Measurements from ENCODE around the gene TFF1.

Gene TFF1

GRCh38 chr21:42390193-42390592 is 23.9 kb upstream of the TFF1 start:
- H3K36me3 ChIP-seq (ENCODE audit: control insufficient read depth in 2 of 2, insufficient read depth in 2 of 2, low read length in 2 of 2) = no peaks in the 10 kb centered on the region
- H3K9me3 ChIP-seq (ENCODE audit: control insufficient read depth in 2 of 2, low read length in 2 of 2) = no peaks in the 10 kb centered on the region
- no peak overlapping the region for H3K4me3 ChIP-seq (ENCODE audit: low read length in 2 of 2)
- H3K27me3 ChIP-seq (ENCODE audit: control insufficient read depth in 1 of 2, insufficient read depth in 2 of 2, low read length in 2 of 2) = peaks cover 5 to 24% of the 10 kb centered on the region in 2 donors
- no peaks in the 10 kb centered on the region for H3K4me1 ChIP-seq (ENCODE audit: control insufficient read depth, insufficient read depth, low read length)
- H3K9ac ChIP-seq (ENCODE audit: low read length in 2 of 2) = no peak overlapping the region
- H3K27ac ChIP-seq (ENCODE audit: low read length) = no peak overlapping the region

GRCh38 chr21:42389449-42389835 is 23.1 kb upstream of the TFF1 start:
- no peak overlapping the region for H3K27ac ChIP-seq (ENCODE audit: low read length)
- H3K9ac ChIP-seq (ENCODE audit: low read length in 2 of 2) = no peak overlapping the region

GRCh38 chr21:42388740-42389448 is 22.6 kb upstream of the TFF1 start:
- Histone ChIP-seq H3K27me3 (ENCODE audit: control insufficient read depth in 1 of 2, insufficient read depth in 2 of 2, low read length in 2 of 2) (peaks cover 5 to 24% of the 10 kb centered on the region in 2 donors), H3K27ac (ENCODE audit: low read length) (no peak overlapping the region), H3K4me1 (ENCODE audit: control insufficient read depth, insufficient read depth, low read length) (no peaks in the 10 kb centered on the region), H3K9ac (ENCODE audit: low read length in 2 of 2) (no peak overlapping the region), H3K4me3 (ENCODE audit: low read length in 2 of 2) (no peak overlapping the region), H3K36me3 (ENCODE audit: control insufficient read depth in 2 of 2, insufficient read depth in 2 of 2, low read length in 2 of 2) (no peaks in the 10 kb centered on the region), H3K9me3 (ENCODE audit: control insufficient read depth in 2 of 2, low read length in 2 of 2) (no peaks in the 10 kb centered on the region)

More at GRCh38 chr21:42389449-42389835, 23.1 kb upstream of the TFF1 start:
- Histone ChIP-seq H3K36me3 (ENCODE audit: control insufficient read depth in 2 of 2, insufficient read depth in 2 of 2, low read length in 2 of 2) (no peaks in the 10 kb centered on the region), H3K4me3 (ENCODE audit: low read length in 2 of 2) (no peak overlapping the region), H3K27me3 (ENCODE audit: control insufficient read depth in 1 of 2, insufficient read depth in 2 of 2, low read length in 2 of 2) (peaks cover 5 to 24% of the 10 kb centered on the region in 2 donors), H3K4me1 (ENCODE audit: control insufficient read depth, insufficient read depth, low read length) (no peaks in the 10 kb centered on the region), H3K9me3 (ENCODE audit: control insufficient read depth in 2 of 2, low read length in 2 of 2) (no peaks in the 10 kb centered on the region)

- peaks cover 5 to 30% of the 10 kb centered on the region in 2 donors for H3K27me3 ChIP-seq (ENCODE audit: control insufficient read depth in 1 of 2, insufficient read depth in 2 of 2, low read length in 2 of 2)
- H3K9me3 ChIP-seq (ENCODE audit: control insufficient read depth in 2 of 2, low read length in 2 of 2) = no peaks in the 10 kb centered on the region
- no peak overlapping the region for H3K27ac ChIP-seq (ENCODE audit: low read length)
- H3K36me3 ChIP-seq (ENCODE audit: control insufficient read depth in 2 of 2, insufficient read depth in 2 of 2, low read length in 2 of 2) = no peaks in the 10 kb centered on the region
- no peak overlapping the region for H3K9ac ChIP-seq (ENCODE audit: low read length in 2 of 2)
- no peaks in the 10 kb centered on the region for H3K4me1 ChIP-seq (ENCODE audit: control insufficient read depth, insufficient read depth, low read length)
- no peak overlapping the region for H3K4me3 ChIP-seq (ENCODE audit: low read length in 2 of 2)
Observed at GRCh38 chr21:42387843-42388340, 21.6 kb upstream of the TFF1 start.

DNA sequence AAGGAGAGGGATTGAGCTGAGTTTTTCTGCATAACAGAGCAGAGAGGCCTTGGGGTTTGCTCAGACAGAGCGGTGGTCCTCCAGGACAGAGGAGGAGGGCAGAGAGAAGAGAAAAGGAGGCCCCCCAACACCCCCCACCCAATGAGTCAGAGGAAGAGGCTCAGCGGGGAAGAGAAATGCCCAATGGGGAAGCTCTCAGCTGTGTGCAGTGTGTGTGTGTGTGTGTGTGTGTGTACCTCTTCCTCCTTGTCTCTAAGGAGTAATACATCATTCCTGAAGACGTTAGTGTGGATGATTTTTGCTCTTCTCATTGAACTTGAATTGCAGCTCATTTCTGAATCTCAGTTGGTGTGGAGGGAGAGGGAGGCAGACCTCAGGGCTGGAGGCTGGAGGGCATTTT is 20.8 kb upstream of the TFF1 start:
- peaks cover under 1 to 2% of the 10 kb centered on the region in 2 donors for H3K9me3 ChIP-seq (ENCODE audit: control insufficient read depth in 2 of 2, low read length in 2 of 2)
- H3K9ac ChIP-seq (ENCODE audit: low read length in 2 of 2) = no peak overlapping the region
- H3K27ac ChIP-seq (ENCODE audit: low read length) = no peak overlapping the region
- peaks cover 4 to 33% of the 10 kb centered on the region in 2 donors for H3K27me3 ChIP-seq (ENCODE audit: control insufficient read depth in 1 of 2, insufficient read depth in 2 of 2, low read length in 2 of 2)
- H3K4me3 ChIP-seq (ENCODE audit: low read length in 2 of 2) = no peak overlapping the region
- no peaks in the 10 kb centered on the region for H3K36me3 ChIP-seq (ENCODE audit: control insufficient read depth in 2 of 2, insufficient read depth in 2 of 2, low read length in 2 of 2)
- H3K4me1 ChIP-seq (ENCODE audit: control insufficient read depth, insufficient read depth, low read length) = no peaks in the 10 kb centered on the region

DNA sequence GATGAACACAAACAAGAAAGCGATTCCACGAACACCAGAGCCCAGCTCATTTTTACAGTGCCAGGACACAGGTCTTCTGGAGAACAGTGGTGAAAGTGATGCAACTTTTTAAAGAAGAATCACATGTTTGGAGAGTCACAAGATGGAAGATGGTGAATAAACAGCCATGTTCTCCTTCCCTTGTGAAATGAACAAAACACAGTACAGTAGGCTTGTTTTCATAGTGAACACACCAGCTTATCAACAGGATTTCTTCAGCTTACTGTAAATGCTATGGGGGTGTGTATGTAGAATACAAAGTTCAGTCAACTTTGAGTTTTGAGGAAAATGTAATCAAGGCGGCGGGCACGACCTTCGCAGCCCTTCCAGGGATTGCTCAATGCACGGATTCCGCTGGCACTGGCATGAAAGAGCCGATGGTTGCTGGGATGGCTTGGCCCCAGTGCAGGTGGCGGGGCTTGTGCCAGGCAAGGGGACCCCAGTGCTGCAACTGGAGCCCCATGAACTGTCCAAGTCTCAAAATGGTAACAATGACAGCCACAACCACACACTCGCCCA is 19.8 kb upstream of the TFF1 start:
- Histone ChIP-seq H3K4me3 (ENCODE audit: low read length in 2 of 2) (no peak overlapping the region), H3K36me3 (ENCODE audit: control insufficient read depth in 2 of 2, insufficient read depth in 2 of 2, low read length in 2 of 2) (no peaks in the 10 kb centered on the region), H3K9me3 (ENCODE audit: control insufficient read depth in 2 of 2, low read length in 2 of 2) (peaks cover 4 to 11% of the 10 kb centered on the region in 2 donors), H3K27ac (ENCODE audit: low read length) (no peak overlapping the region), H3K27me3 (ENCODE audit: control insufficient read depth in 1 of 2, insufficient read depth in 2 of 2, low read length in 2 of 2) (peaks cover 2 to 27% of the 10 kb centered on the region in 2 donors), H3K9ac (ENCODE audit: low read length in 2 of 2) (no peak overlapping the region), H3K4me1 (ENCODE audit: control insufficient read depth, insufficient read depth, low read length) (no peaks in the 10 kb centered on the region)

DNA sequence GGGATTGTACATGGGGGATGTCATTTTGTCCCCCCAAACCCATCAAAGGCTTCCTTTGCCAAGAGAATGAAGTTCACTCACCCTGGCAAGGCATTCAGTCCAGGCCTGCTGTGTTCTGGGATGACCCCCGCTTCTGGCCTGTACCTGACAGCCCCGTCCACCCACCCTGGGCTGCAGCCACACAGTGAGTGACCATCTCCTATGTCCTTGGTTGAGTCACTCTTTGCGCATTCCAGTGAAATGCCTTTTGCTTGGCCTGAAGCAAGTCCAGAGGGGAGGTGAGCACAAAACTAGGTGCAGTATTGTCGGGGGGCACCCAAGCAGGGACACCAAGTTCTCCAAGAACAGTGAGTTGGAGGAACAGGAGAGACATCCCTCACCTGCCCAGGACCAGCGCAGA is 19.3 kb upstream of the TFF1 start:
- H3K36me3 ChIP-seq (ENCODE audit: control insufficient read depth in 2 of 2, insufficient read depth in 2 of 2, low read length in 2 of 2) = no peaks in the 10 kb centered on the region
- peaks cover 4 to 11% of the 10 kb centered on the region in 2 donors for H3K9me3 ChIP-seq (ENCODE audit: control insufficient read depth in 2 of 2, low read length in 2 of 2)
- no peaks in the 10 kb centered on the region for H3K4me1 ChIP-seq (ENCODE audit: control insufficient read depth, insufficient read depth, low read length)
- peaks cover 2 to 25% of the 10 kb centered on the region in 2 donors for H3K27me3 ChIP-seq (ENCODE audit: control insufficient read depth in 1 of 2, insufficient read depth in 2 of 2, low read length in 2 of 2)
- H3K9ac ChIP-seq (ENCODE audit: low read length in 2 of 2) = no peak overlapping the region
- no peak overlapping the region for H3K4me3 ChIP-seq (ENCODE audit: low read length in 2 of 2)
- H3K27ac ChIP-seq (ENCODE audit: low read length) = no peak overlapping the region

DNA sequence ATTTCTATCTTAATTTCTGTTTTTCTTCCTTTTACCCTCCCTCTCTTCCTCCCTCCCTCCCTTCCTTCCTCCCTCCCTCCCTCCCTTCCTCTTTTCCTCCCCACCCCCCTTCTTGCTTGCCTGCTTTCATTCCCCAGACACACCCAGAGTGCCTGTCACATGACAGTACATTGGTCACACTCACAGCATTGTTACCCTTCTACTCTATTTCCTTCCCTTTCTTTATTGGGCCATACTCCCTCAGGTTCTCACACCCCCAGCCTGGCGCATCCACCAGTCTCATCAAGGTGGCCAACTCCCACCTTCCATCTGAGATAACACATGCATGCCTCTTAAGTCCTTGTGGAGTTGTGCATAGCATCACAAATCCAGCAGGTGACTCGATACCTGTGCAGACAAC is 18.7 kb upstream of the TFF1 start:
- Histone ChIP-seq H3K9me3 (ENCODE audit: control insufficient read depth in 2 of 2, low read length in 2 of 2) (peaks cover 4 to 11% of the 10 kb centered on the region in 2 donors), H3K27ac (ENCODE audit: low read length) (no peak overlapping the region), H3K4me1 (ENCODE audit: control insufficient read depth, insufficient read depth, low read length) (no peaks in the 10 kb centered on the region), H3K9ac (ENCODE audit: low read length in 2 of 2) (no peak overlapping the region), H3K27me3 (ENCODE audit: control insufficient read depth in 1 of 2, insufficient read depth in 2 of 2, low read length in 2 of 2) (peaks cover 2 to 24% of the 10 kb centered on the region in 2 donors), H3K4me3 (ENCODE audit: low read length in 2 of 2) (no peak overlapping the region), H3K36me3 (ENCODE audit: control insufficient read depth in 2 of 2, insufficient read depth in 2 of 2, low read length in 2 of 2) (no peaks in the 10 kb centered on the region)

DNA sequence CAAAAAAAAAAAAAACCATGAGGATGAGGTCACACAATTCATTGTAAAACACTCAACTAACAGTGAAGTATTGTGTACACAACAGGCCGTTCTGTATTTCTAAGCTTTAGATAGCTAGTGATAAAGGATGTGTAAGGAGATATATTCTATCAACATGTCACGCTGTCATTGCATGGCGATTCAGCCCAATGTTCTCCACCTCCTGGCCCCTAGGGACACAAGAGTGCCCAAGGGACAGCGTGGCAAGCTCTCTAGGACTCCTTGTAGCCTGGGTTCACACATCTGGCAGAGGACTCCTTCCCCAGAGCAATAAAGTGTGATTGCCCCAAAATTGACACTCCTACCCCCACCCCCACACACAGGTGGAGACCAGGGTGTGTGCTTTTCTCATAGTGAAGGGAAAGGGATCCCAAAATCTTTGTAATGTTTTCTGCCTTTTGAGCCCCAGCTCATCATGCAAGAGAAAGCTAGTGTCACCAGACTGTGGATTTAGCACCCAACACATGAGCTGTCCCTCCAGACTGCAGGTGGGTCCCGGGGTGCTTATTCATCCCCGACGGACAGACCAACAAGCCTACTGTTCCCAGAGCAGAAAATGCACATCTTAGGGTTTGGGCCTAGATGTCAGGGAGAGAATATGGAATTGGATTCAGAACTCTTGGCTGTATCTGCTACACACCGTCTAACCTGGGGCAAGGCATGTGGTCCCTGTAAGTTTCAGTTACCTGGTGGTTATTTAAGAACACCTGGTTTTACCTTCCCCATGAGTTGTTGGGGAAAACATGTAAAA is 18.0 kb upstream of the TFF1 start:
- Histone ChIP-seq H3K9me3 (ENCODE audit: control insufficient read depth in 2 of 2, low read length in 2 of 2) (peaks cover 4 to 11% of the 10 kb centered on the region in 2 donors), H3K27me3 (ENCODE audit: control insufficient read depth in 1 of 2, insufficient read depth in 2 of 2, low read length in 2 of 2) (peaks cover 2 to 18% of the 10 kb centered on the region in 2 donors), H3K36me3 (ENCODE audit: control insufficient read depth in 2 of 2, insufficient read depth in 2 of 2, low read length in 2 of 2) (no peaks in the 10 kb centered on the region), H3K4me3 (ENCODE audit: low read length in 2 of 2) (no peak overlapping the region), H3K27ac (ENCODE audit: low read length) (no peak overlapping the region), H3K9ac (ENCODE audit: low read length in 2 of 2) (no peak overlapping the region), H3K4me1 (ENCODE audit: control insufficient read depth, insufficient read depth, low read length) (no peaks in the 10 kb centered on the region)

DNA sequence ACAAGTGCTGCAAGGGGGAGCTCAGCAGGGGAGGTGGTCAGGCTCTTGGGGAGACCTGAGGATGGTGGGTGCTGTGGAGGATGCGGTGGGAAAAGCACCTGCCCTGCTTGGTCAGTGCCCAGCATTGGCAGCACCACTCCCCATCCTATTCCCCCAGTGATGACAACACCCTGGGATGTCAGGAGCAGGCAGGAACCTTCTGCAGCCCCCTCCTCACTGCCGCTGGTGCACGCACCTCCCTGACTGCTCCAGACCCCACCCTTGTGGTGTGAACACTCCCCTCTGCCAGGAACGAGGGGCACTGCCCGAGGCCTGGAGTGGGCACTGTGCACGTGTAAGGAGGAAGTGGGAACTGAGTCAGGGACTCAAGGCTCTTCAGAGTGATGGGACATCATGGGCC is 17.0 kb upstream of the TFF1 start:
- Histone ChIP-seq H3K4me1 (ENCODE audit: control insufficient read depth, insufficient read depth, low read length) (no peaks in the 10 kb centered on the region), H3K9me3 (ENCODE audit: control insufficient read depth in 2 of 2, low read length in 2 of 2) (peaks cover 4 to 11% of the 10 kb centered on the region in 2 donors), H3K36me3 (ENCODE audit: control insufficient read depth in 2 of 2, insufficient read depth in 2 of 2, low read length in 2 of 2) (no peaks in the 10 kb centered on the region)

More for the DNA sequence above, 17.0 kb upstream of the TFF1 start:
- Histone ChIP-seq H3K4me3 (ENCODE audit: low read length in 2 of 2) (no peak overlapping the region), H3K27me3 (ENCODE audit: control insufficient read depth in 1 of 2, insufficient read depth in 2 of 2, low read length in 2 of 2) (peaks cover 0 to 12% of the 10 kb centered on the region in 2 donors), H3K9ac (ENCODE audit: low read length in 2 of 2) (no peak overlapping the region), H3K27ac (ENCODE audit: low read length) (no peak overlapping the region)
